HepG2 (cell line): ENCODE results near the gene GGA1. TPM values are rescaled to one million over a fixed set of nuclear protein-coding genes. Genes with fewer than 3 reads are reported as not detected.

Experiments used
- ARHGAP35 ChIP-seq: sonication (generic); formaldehyde crosslinking; IDR thresholded peaks from 2 replicates; pipeline ENCODE4 v1.9.0; 2022; ENCODE audit warnings: mild to moderate bottlenecking, inconsistent platforms, moderate library complexity, missing genetic modification reagents, borderline replicate concordance
- ARNT2 ChIP-seq: sonication (generic); formaldehyde crosslinking; IDR thresholded peaks from 2 replicates; pipeline ENCODE4 v1.8.0; 2022; ENCODE audit warnings: mild to moderate bottlenecking, low read depth, missing genetic modification reagents, moderate library complexity
- ARNTL ChIP-seq: sonication (generic); formaldehyde crosslinking; IDR thresholded peaks from 2 replicates; pipeline ENCODE4 v1.4.0; 2020; ENCODE audit warnings: mild to moderate bottlenecking, missing genetic modification reagents
- HOXA3 ChIP-seq: sonication (generic); formaldehyde crosslinking; IDR thresholded peaks from 2 replicates; pipeline ENCODE4 v1.5.0; 2020; ENCODE audit warnings: missing genetic modification reagents
- HOXA7 ChIP-seq: sonication (generic); formaldehyde crosslinking; IDR thresholded peaks from 2 replicates; pipeline ENCODE4 v1.8.1; 2022; ENCODE audit warnings: mild to moderate bottlenecking, missing genetic modification reagents, moderate library complexity
- IKZF5 ChIP-seq: IDR thresholded peaks from 2 replicates; pipeline ENCODE4 v1.6.1; 2018; ENCODE audit warnings: missing genetic modification reagents, mild to moderate bottlenecking, missing compliant biosample characterization
- JARID2 ChIP-seq: sonication (generic); formaldehyde crosslinking; IDR thresholded peaks from 2 replicates; pipeline ENCODE4 v1.8.1; 2023; ENCODE audit warnings: missing genetic modification reagents, inconsistent platforms; ENCODE audit not compliant: insufficient replicate concordance
- KLF16 ChIP-seq, 2 experiments: sonication (generic) in 1 of 2; formaldehyde crosslinking in 1 of 2; IDR thresholded peaks; 2 replicates each; pipeline versions ENCODE4 v1.6.1 to v1.8.0; 2016 to 2023; ENCODE audit warnings: missing genetic modification reagents in 2 of 2, missing compliant biosample characterization in 1 of 2
- KMT2B ChIP-seq: IDR thresholded peaks from 2 replicates; pipeline ENCODE4 v1.6.1; 2016; ENCODE audit warnings: missing genetic modification reagents, missing compliant biosample characterization
- MAFK ChIP-seq, 2 experiments: IDR thresholded peaks in 1 of 2; conservative IDR thresholded peaks in 1 of 2; 2 replicates each; pipeline ENCODE4 v1.6.1; 2011; ENCODE audit warnings: improper control_type of control experiment in 2 of 2, low read length in 2 of 2
- NFYB ChIP-seq: sonication (generic); formaldehyde crosslinking; IDR thresholded peaks from 2 replicates; pipeline ENCODE4 v1.4.0; 2020; ENCODE audit warnings: missing genetic modification reagents
- POLR2AphosphoS2 ChIP-seq: IDR thresholded peaks from 2 replicates; pipeline ENCODE4 v1.6.1; 2011; ENCODE audit warnings: low read depth, low read length, improper control_type of control experiment
- RARA ChIP-seq: IDR thresholded peaks from 2 replicates; pipeline ENCODE4 v1.6.1; 2016; ENCODE audit warnings: missing genetic modification reagents, missing compliant biosample characterization
- RBAK ChIP-seq: sonication (generic); formaldehyde crosslinking; IDR thresholded peaks from 2 replicates; pipeline ENCODE4 v1.5.1; 2020; ENCODE audit warnings: mild to moderate bottlenecking, missing genetic modification reagents
- SRY ChIP-seq: sonication (generic); formaldehyde crosslinking; IDR thresholded peaks from 2 replicates; pipeline ENCODE4 v1.8.0; 2022; ENCODE audit warnings: mild to moderate bottlenecking, missing genetic modification reagents
- STAG1 ChIP-seq: sonication (generic); formaldehyde crosslinking; IDR thresholded peaks from 2 replicates; pipeline ENCODE4 v1.4.0; 2020; ENCODE audit warnings: missing genetic modification reagents
- ZNF543 ChIP-seq: sonication (generic); formaldehyde crosslinking; IDR thresholded peaks from 2 replicates; pipeline ENCODE4 v1.4.0; 2020; ENCODE audit warnings: mild to moderate bottlenecking, missing genetic modification reagents
- ZNF839 ChIP-seq: sonication (generic); formaldehyde crosslinking; IDR thresholded peaks from 2 replicates; pipeline ENCODE4 v1.4.0; 2020; ENCODE audit warnings: missing genetic modification reagents, mild to moderate bottlenecking, borderline replicate concordance
- polyA plus RNA-seq, 8 experiments: library from polyadenylated mRNA; depleted of rRNA in 3 of 8; stranded (reverse) in 7 of 8; unstranded in 1 of 8; fragments of >200 nt; fragmentation: Illumina TruSeq in 4 of 8; extraction: Trizol in 4 of 8; gene quantifications; 2 replicates each; pipeline versions ENCODE4 v1.2.1 to v1.2.3, GENCODE V29; 2011 to 2016; ENCODE audit warnings: low read depth in 4 of 8, missing spikeins in 1 of 8, mixed read lengths in 1 of 8; ENCODE audit not compliant: insufficient read depth in 1 of 8
- total RNA-seq, 5 experiments: library from RNA; depleted of rRNA; stranded (reverse); fragments of >200 nt; fragmentation: Illumina TruSeq; extraction: Trizol; gene quantifications; 2 replicates each; pipeline ENCODE4 v1.2.3, GENCODE V29; 2016; ENCODE audit warnings: low read depth in 1 of 5
- TF ChIP-seq, protein P1 (sequence below): sonication (generic); formaldehyde crosslinking; IDR thresholded peaks from 2 replicates; pipeline ENCODE4 v1.5.1; 2020; ENCODE audit warnings: missing genetic modification reagents, mild to moderate bottlenecking, borderline replicate concordance
- TF ChIP-seq, protein P2 (sequence below): sonication (generic); formaldehyde crosslinking; IDR thresholded peaks from 2 replicates; pipeline ENCODE4 v1.4.0; 2020; ENCODE audit warnings: mild to moderate bottlenecking, missing genetic modification reagents

GGA1 gene
- total and polyA plus RNA-seq, 2 of the 13 experiments (the other 11 are each of a cell fraction or from before 2014, with no cell fraction given) = 29.1 to 87.2 TPM

DNA sequence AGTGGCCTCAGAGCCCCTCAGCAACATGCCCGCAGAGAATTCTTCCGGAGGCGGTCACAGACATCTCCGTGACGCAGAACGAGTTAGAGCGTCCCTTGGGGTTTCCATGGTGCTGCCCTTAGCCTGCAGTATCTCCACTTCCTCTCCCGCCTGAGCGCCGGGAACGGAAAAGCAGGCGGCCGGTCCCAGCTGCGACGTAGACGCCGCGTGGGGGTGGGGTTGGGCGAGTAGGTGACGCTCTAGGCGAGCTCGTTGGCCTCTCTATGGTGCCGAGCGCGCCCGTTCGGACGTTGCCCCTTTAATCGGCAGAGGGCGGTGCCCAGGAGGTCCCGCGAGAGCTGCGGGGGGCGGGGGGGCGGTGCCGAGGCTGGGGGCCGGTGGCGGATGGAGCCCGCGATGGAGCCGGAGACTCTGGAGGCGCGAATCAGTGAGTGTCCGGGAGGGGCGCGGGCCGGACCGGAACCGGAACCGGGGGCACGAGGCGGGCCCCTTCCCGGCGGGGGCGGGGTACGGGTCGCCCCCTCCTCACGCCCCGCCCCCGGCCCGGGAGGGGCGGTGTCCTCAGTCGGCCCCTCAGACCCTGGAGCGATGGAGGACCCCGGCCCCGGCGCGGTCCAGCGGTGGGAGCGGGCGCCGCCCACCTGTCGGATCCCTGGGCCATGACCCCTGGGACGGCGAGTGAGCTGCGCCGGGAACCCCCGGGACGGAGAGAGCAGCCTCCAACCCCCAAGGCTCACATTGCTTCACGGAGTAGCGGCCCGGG lies at the start of gene GGA1 (continued):
- peak; percentile 77; the same call in 1 of the 2 replicates for TF ChIP-seq ZNF839 (CRISPR knock-in tag)
- peak; percentile 50; the same call in 1 of the 2 replicates for TF ChIP-seq NFYB (CRISPR knock-in tag)
- TF ChIP-seq ARNTL (CRISPR knock-in tag) = peak; percentile 49; the same call in 1 of the 2 replicates
- TF ChIP-seq ZNF543 = 0 out of 2 replicates have a peak, but pooled peaks have one; percentile 88
- TF ChIP-seq JARID2 (CRISPR knock-in tag) = no peak
- TF ChIP-seq STAG1 (CRISPR knock-in tag) = no peak
- peak; percentile 91 for TF ChIP-seq HOXA3 (CRISPR knock-in tag)
- TF ChIP-seq KMT2B (CRISPR knock-in tag) = peak; percentile 80; the same call in 1 of the 2 replicates
- TF ChIP-seq, protein P1, sequence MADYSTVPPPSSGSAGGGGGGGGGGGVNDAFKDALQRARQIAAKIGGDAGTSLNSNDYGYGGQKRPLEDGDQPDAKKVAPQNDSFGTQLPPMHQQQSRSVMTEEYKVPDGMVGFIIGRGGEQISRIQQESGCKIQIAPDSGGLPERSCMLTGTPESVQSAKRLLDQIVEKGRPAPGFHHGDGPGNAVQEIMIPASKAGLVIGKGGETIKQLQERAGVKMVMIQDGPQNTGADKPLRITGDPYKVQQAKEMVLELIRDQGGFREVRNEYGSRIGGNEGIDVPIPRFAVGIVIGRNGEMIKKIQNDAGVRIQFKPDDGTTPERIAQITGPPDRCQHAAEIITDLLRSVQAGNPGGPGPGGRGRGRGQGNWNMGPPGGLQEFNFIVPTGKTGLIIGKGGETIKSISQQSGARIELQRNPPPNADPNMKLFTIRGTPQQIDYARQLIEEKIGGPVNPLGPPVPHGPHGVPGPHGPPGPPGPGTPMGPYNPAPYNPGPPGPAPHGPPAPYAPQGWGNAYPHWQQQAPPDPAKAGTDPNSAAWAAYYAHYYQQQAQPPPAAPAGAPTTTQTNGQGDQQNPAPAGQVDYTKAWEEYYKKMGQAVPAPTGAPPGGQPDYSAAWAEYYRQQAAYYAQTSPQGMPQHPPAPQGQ = no peak
- peak; percentile 54; the same call in 1 of the 2 replicates for TF ChIP-seq ARNT2
- TF ChIP-seq, protein P2, sequence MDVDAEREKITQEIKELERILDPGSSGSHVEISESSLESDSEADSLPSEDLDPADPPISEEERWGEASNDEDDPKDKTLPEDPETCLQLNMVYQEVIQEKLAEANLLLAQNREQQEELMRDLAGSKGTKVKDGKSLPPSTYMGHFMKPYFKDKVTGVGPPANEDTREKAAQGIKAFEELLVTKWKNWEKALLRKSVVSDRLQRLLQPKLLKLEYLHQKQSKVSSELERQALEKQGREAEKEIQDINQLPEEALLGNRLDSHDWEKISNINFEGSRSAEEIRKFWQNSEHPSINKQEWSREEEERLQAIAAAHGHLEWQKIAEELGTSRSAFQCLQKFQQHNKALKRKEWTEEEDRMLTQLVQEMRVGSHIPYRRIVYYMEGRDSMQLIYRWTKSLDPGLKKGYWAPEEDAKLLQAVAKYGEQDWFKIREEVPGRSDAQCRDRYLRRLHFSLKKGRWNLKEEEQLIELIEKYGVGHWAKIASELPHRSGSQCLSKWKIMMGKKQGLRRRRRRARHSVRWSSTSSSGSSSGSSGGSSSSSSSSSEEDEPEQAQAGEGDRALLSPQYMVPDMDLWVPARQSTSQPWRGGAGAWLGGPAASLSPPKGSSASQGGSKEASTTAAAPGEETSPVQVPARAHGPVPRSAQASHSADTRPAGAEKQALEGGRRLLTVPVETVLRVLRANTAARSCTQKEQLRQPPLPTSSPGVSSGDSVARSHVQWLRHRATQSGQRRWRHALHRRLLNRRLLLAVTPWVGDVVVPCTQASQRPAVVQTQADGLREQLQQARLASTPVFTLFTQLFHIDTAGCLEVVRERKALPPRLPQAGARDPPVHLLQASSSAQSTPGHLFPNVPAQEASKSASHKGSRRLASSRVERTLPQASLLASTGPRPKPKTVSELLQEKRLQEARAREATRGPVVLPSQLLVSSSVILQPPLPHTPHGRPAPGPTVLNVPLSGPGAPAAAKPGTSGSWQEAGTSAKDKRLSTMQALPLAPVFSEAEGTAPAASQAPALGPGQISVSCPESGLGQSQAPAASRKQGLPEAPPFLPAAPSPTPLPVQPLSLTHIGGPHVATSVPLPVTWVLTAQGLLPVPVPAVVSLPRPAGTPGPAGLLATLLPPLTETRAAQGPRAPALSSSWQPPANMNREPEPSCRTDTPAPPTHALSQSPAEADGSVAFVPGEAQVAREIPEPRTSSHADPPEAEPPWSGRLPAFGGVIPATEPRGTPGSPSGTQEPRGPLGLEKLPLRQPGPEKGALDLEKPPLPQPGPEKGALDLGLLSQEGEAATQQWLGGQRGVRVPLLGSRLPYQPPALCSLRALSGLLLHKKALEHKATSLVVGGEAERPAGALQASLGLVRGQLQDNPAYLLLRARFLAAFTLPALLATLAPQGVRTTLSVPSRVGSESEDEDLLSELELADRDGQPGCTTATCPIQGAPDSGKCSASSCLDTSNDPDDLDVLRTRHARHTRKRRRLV (CRISPR knock-in tag) = 0 out of 2 replicates have a peak, but pooled peaks have one; percentile 62
- no peak for TF ChIP-seq HOXA7 (CRISPR knock-in tag)
- TF ChIP-seq IKZF5 (CRISPR knock-in tag) = peak; percentile 80
- no peak for TF ChIP-seq SRY
- TF ChIP-seq POLR2AphosphoS2 = no peak
- peak in 1 of 2 experiments; percentile 72; a peak in 2 of 4 replicates for TF ChIP-seq KLF16 (CRISPR knock-in tag; IDR thresholded peaks at IDR 0.05)
- TF ChIP-seq ARHGAP35 (CRISPR knock-in tag) = no peak
- no peak for TF ChIP-seq RBAK (CRISPR knock-in tag)
- TF ChIP-seq MAFK (conservative IDR thresholded peaks at IDR 0.05 in 1 of 2, IDR thresholded peaks at IDR 0.05 in 1 of 2; ENCODE audit: low read length in 2 of 2) = no peak
- TF ChIP-seq RARA (CRISPR knock-in tag) = no peak
